K562 (cell line): ENCODE measurements around the gene ARID3C. TPM values are rescaled to one million over a fixed set of nuclear protein-coding genes. Genes with fewer than 3 reads are reported as not detected.

Experiments
- ZFP30 ChIP-seq: fragments of 250-450 bp; sonication (Bioruptor Pico); IDR thresholded peaks from 2 replicates; pipeline ENCODE4 v1.8.0; 2022; ENCODE audit warnings: moderate library complexity, mild to moderate bottlenecking, inconsistent platforms, borderline replicate concordance
- polyA plus RNA-seq, 8 experiments: library from polyadenylated mRNA; depleted of rRNA in 4 of 8; stranded (reverse) in 5 of 8; unstranded in 3 of 8; fragments of >200 nt; fragmentation: Nextera tagmentation in 2 of 8; fragmentation: Illumina TruSeq in 1 of 8; extraction: Ambion mirVana in 2 of 8; extraction: Trizol in 1 of 8; gene quantifications; 2 replicates each; pipeline versions ENCODE4 v1.2.1 to v1.2.3, GENCODE V29; 2011 to 2014; ENCODE audit warnings: inconsistent platforms in 1 of 8, missing spikeins in 1 of 8
- total RNA-seq, 7 experiments: library from RNA; depleted of rRNA in 6 of 7; stranded (reverse); fragments of >200 nt in 6 of 7; fragmentation: Illumina TruSeq in 2 of 7; extraction: Trizol in 2 of 7; gene quantifications; 2 replicates each; pipeline versions ENCODE4 v1.2.1 to v1.2.3, GENCODE V29; 2011 to 2021; ENCODE audit warnings: low replicate concordance in 1 of 7
- TF ChIP-seq, protein P1 (sequence below), 2 experiments: fragments of 450-650 bp; formaldehyde crosslinking in 1 of 2; IDR thresholded peaks; 2 replicates each; pipeline versions ENCODE4 v1.4.0 to v1.6.1; 2014 to 2020; ENCODE audit warnings: mild to moderate bottlenecking in 2 of 2, borderline replicate concordance in 1 of 2, low read depth in 1 of 2
- TF ChIP-seq, protein P2 (sequence below): fragments of 250-450 bp; sonication (Bioruptor Pico); IDR thresholded peaks from 2 replicates; pipeline ENCODE4 v1.8.0; 2022; ENCODE audit warnings: moderate library complexity, mild to moderate bottlenecking, inconsistent platforms
- TF ChIP-seq, protein P3 (sequence below), 3 experiments: fragments of 200-800 bp in 1 of 3; fragments of 250-450 bp in 1 of 3; fragments of 450-650 bp in 1 of 3; sonication (Bioruptor Pico) in 1 of 3; sonication (Bioruptor generic) in 1 of 3; formaldehyde crosslinking in 1 of 3; IDR thresholded peaks; 2 replicates each; pipeline versions ENCODE4 v1.6.1 to v1.8.0; 2016 to 2022; ENCODE audit warnings: mild to moderate bottlenecking in 2 of 3, missing genetic modification characterization in 2 of 3, missing compliant biosample characterization in 1 of 3, moderate library complexity in 1 of 3
- TF ChIP-seq, protein P4 (sequence below): fragments of 450-650 bp; formaldehyde crosslinking; IDR thresholded peaks from 2 replicates; pipeline ENCODE4 v1.4.0; 2020; ENCODE audit warnings: mild to moderate bottlenecking, moderate library complexity
- TF ChIP-seq, protein P5 (sequence below): fragments of 450-650 bp; IDR thresholded peaks from 2 replicates; pipeline ENCODE4 v1.6.1; 2016; ENCODE audit warnings: borderline replicate concordance

ARID3C gene
- total and polyA plus RNA-seq, 9 of the 15 experiments (the other 6 are each of a cell fraction or from before 2014, with no cell fraction given), result not detected

DNA sequence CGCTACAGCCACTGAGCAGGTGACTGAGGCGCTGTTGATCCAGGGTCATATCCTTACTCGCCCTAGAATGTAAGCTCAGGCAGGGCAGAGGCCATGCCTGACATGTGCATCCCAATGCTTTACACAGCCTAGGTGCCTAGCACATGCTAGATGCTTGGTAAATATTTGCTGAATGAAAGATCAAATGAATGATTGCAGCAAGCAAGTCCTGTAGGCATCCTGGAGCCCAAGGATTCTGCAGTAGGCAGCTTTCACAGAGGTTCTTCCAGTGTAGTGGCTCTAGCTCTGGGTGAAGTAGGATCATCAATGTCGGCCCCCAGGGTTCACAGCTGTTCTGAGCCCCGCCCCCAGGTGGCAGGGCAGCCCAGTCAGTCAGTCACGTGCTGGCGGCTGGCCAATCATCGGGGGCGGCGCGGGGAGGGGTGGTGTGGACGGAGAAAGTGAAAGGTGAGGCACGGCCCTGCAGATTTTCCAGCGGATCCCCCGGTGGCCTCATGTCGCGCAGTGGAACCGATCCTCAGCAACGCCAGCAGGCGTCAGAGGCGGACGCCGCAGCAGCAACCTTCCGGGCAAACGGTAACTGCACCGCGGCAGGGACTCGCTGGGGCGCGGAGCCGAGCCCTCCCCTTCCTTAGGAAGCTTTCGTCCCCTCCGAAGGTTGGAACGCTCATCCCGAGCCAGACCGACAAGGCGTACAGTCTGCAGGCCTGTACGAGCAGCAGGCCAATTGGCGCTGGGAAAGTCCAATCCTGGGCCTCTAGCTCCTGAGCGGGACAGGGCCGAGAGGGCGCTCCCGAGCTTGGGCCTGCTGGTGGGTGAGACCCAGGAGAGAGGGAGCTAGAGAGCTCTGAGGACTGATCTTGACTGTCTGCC, 17.6 kb upstream of the ARID3C start, which contains the start of gene GALT (continued):
- TF ChIP-seq, protein P1, sequence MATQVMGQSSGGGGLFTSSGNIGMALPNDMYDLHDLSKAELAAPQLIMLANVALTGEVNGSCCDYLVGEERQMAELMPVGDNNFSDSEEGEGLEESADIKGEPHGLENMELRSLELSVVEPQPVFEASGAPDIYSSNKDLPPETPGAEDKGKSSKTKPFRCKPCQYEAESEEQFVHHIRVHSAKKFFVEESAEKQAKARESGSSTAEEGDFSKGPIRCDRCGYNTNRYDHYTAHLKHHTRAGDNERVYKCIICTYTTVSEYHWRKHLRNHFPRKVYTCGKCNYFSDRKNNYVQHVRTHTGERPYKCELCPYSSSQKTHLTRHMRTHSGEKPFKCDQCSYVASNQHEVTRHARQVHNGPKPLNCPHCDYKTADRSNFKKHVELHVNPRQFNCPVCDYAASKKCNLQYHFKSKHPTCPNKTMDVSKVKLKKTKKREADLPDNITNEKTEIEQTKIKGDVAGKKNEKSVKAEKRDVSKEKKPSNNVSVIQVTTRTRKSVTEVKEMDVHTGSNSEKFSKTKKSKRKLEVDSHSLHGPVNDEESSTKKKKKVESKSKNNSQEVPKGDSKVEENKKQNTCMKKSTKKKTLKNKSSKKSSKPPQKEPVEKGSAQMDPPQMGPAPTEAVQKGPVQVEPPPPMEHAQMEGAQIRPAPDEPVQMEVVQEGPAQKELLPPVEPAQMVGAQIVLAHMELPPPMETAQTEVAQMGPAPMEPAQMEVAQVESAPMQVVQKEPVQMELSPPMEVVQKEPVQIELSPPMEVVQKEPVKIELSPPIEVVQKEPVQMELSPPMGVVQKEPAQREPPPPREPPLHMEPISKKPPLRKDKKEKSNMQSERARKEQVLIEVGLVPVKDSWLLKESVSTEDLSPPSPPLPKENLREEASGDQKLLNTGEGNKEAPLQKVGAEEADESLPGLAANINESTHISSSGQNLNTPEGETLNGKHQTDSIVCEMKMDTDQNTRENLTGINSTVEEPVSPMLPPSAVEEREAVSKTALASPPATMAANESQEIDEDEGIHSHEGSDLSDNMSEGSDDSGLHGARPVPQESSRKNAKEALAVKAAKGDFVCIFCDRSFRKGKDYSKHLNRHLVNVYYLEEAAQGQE (IDR thresholded peaks at IDR 0.05; ENCODE audit: borderline replicate concordance), result peak; percentile 84
- TF ChIP-seq, protein P1 (CRISPR knock-in tag; IDR thresholded peaks at IDR 0.05; ENCODE audit: low read depth), result no peak
- TF ChIP-seq, protein P2, sequence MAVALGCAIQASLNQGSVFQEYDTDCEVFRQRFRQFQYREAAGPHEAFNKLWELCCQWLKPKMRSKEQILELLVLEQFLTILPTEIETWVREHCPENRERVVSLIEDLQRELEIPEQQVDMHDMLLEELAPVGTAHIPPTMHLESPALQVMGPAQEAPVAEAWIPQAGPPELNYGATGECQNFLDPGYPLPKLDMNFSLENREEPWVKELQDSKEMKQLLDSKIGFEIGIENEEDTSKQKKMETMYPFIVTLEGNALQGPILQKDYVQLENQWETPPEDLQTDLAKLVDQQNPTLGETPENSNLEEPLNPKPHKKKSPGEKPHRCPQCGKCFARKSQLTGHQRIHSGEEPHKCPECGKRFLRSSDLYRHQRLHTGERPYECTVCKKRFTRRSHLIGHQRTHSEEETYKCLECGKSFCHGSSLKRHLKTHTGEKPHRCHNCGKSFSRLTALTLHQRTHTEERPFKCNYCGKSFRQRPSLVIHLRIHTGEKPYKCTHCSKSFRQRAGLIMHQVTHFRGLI (CRISPR knock-in tag), result no peak
- TF ChIP-seq, protein P3, sequence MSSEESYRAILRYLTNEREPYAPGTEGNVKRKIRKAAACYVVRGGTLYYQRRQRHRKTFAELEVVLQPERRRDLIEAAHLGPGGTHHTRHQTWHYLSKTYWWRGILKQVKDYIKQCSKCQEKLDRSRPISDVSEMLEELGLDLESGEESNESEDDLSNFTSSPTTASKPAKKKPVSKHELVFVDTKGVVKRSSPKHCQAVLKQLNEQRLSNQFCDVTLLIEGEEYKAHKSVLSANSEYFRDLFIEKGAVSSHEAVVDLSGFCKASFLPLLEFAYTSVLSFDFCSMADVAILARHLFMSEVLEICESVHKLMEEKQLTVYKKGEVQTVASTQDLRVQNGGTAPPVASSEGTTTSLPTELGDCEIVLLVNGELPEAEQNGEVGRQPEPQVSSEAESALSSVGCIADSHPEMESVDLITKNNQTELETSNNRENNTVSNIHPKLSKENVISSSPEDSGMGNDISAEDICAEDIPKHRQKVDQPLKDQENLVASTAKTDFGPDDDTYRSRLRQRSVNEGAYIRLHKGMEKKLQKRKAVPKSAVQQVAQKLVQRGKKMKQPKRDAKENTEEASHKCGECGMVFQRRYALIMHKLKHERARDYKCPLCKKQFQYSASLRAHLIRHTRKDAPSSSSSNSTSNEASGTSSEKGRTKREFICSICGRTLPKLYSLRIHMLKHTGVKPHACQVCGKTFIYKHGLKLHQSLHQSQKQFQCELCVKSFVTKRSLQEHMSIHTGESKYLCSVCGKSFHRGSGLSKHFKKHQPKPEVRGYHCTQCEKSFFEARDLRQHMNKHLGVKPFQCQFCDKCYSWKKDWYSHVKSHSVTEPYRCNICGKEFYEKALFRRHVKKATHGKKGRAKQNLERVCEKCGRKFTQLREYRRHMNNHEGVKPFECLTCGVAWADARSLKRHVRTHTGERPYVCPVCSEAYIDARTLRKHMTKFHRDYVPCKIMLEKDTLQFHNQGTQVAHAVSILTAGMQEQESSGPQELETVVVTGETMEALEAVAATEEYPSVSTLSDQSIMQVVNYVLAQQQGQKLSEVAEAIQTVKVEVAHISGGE (CRISPR knock-in tag; IDR thresholded peaks at IDR 0.05), result peak in 1 of 3 experiments; percentile 25; a peak in 1 of 6 replicates
- TF ChIP-seq, protein P4, sequence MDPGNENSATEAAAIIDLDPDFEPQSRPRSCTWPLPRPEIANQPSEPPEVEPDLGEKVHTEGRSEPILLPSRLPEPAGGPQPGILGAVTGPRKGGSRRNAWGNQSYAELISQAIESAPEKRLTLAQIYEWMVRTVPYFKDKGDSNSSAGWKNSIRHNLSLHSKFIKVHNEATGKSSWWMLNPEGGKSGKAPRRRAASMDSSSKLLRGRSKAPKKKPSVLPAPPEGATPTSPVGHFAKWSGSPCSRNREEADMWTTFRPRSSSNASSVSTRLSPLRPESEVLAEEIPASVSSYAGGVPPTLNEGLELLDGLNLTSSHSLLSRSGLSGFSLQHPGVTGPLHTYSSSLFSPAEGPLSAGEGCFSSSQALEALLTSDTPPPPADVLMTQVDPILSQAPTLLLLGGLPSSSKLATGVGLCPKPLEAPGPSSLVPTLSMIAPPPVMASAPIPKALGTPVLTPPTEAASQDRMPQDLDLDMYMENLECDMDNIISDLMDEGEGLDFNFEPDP, result no peak
- TF ChIP-seq ZFP30 (CRISPR knock-in tag), result no peak
- TF ChIP-seq, protein P5, sequence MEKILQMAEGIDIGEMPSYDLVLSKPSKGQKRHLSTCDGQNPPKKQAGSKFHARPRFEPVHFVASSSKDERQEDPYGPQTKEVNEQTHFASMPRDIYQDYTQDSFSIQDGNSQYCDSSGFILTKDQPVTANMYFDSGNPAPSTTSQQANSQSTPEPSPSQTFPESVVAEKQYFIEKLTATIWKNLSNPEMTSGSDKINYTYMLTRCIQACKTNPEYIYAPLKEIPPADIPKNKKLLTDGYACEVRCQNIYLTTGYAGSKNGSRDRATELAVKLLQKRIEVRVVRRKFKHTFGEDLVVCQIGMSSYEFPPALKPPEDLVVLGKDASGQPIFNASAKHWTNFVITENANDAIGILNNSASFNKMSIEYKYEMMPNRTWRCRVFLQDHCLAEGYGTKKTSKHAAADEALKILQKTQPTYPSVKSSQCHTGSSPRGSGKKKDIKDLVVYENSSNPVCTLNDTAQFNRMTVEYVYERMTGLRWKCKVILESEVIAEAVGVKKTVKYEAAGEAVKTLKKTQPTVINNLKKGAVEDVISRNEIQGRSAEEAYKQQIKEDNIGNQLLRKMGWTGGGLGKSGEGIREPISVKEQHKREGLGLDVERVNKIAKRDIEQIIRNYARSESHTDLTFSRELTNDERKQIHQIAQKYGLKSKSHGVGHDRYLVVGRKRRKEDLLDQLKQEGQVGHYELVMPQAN, result no peak
